Ascending aorta (tissue), 2 donors: ENCODE measurements around the gene ISG20L2. TPM values are rescaled to one million over a fixed set of nuclear protein-coding genes. Genes with fewer than 3 reads are reported as not detected.

ENCODE experiments used
- DNase-seq, 2 donors: peaks; one replicate each; pipeline ENCODE4 v3.0.0-alpha.2; 2019; ENCODE audit warnings: low spot score in 2 of 2
- H3K27ac ChIP-seq, 2 donors: fragments of 200-600 bp; sonication (generic); one replicate each; pipeline ENCODE4 v1.5.1; 2016 to 2017; ENCODE audit warnings: mild to moderate bottlenecking in 1 of 2
- H3K27me3 ChIP-seq: fragments of 200-600 bp; sonication (generic); one replicate; pipeline ENCODE4 v1.5.1; 2017
- H3K36me3 ChIP-seq, 2 donors: fragments of 200-600 bp; sonication (generic); one replicate each; pipeline ENCODE4 v1.5.1; 2016
- H3K4me1 ChIP-seq, 2 donors: fragments of 200-600 bp; sonication (generic); one replicate each; pipeline ENCODE4 v1.5.1; 2016 to 2017; ENCODE audit warnings: mild to moderate bottlenecking in 1 of 2
- H3K4me3 ChIP-seq, 2 donors: fragments of 200-600 bp; sonication (generic); one replicate each; pipeline ENCODE4 v1.5.1; 2016 to 2017; ENCODE audit warnings: mild to moderate bottlenecking in 1 of 2
- H3K9me3 ChIP-seq, 2 donors: fragments of 200-600 bp; sonication (generic); one replicate each; pipeline ENCODE4 v1.5.1; 2016
- CTCF ChIP-seq, 3 experiments: fragments of 200-600 bp in 2 of 3; fragments of 450-650 bp in 1 of 3; sonication (generic) in 2 of 3; IDR thresholded peaks; one replicate each; pipeline ENCODE4 v1.5.1; 2016 to 2019; ENCODE audit warnings: antibody characterized with exemption in 3 of 3, mild to moderate bottlenecking in 1 of 3, moderate library complexity in 1 of 3
- intact Hi-C: fragments of 100-400 bp; cut with DNase I; formaldehyde crosslinking; loops from one replicate; pipeline ENCODE4 v1.15.1; 2023
- total RNA-seq: library from RNA; depleted of rRNA; stranded (reverse); fragments of >200 nt; gene quantifications from one replicate; pipeline ENCODE4 v1.1.0, GENCODE V29; 2016

The ISG20L2 gene
- total RNA-seq, 1 donor from 2014 or later = 7.8 TPM

GRCh38 chr1:156772728-156773497 is 44.3 kb upstream of the ISG20L2 start:
- DNase-seq = no peak
- no peak for TF ChIP-seq CTCF (IDR thresholded peaks at IDR 0.05)
- no peaks in the 10 kb centered on the region for H3K36me3 ChIP-seq
- no peak overlapping the region for H3K27ac ChIP-seq
- peaks cover 0 to 33% of the 10 kb centered on the region in 2 donors for H3K4me1 ChIP-seq
- intact Hi-C loops = no loop called here
- no peak overlapping the region for H3K4me3 ChIP-seq
- H3K9me3 ChIP-seq = no peaks in the 10 kb centered on the region
- no peaks in the 10 kb centered on the region for H3K27me3 ChIP-seq

- no peak for TF ChIP-seq CTCF (IDR thresholded peaks at IDR 0.05)
- Histone ChIP-seq H3K4me1 (peaks cover 0 to 33% of the 10 kb centered on the region in 2 donors), H3K36me3 (no peaks in the 10 kb centered on the region), H3K4me3 (no peak overlapping the region), H3K27me3 (no peaks in the 10 kb centered on the region), H3K27ac (no peak overlapping the region), H3K9me3 (no peaks in the 10 kb centered on the region)
- intact Hi-C loops = no loop called here
- no peak for DNase-seq
Observed at GRCh38 chr1:156772222-156772621, 43.7 kb upstream of the ISG20L2 start.

GRCh38 chr1:156768610-156769295 is 40.2 kb upstream of the ISG20L2 start:
- DNase-seq = no peak
- no peak for TF ChIP-seq CTCF (IDR thresholded peaks at IDR 0.05)
- no peaks in the 10 kb centered on the region for H3K9me3 ChIP-seq
- peaks cover 0 to 33% of the 10 kb centered on the region in 2 donors for H3K4me1 ChIP-seq
- intact Hi-C loops = loop anchor here (5.0 to 10.0 kb wide), 2 partner anchors 61 to 366 kb away; partner anchors contain the start of genes CRABP2 and ETV3
- H3K36me3 ChIP-seq = no peaks in the 10 kb centered on the region
- no peaks in the 10 kb centered on the region for H3K27me3 ChIP-seq
- H3K4me3 ChIP-seq = peak overlapping the region; percentile 78 to 97
- no peak overlapping the region for H3K27ac ChIP-seq

GRCh38 chr1:156767879-156768604 is 39.5 kb upstream of the ISG20L2 start:
- Histone ChIP-seq H3K27me3 (no peaks in the 10 kb centered on the region), H3K4me3 (peak overlapping the region; percentile 78 to 97), H3K36me3 (no peaks in the 10 kb centered on the region), H3K4me1 (peaks cover 0 to 32% of the 10 kb centered on the region in 2 donors), H3K27ac (peak overlapping the region; percentile 90 to 96), H3K9me3 (no peaks in the 10 kb centered on the region)
- DNase-seq = peak in 1 of 2 donors; percentile 75
- no peak for TF ChIP-seq CTCF (IDR thresholded peaks at IDR 0.05)
- intact Hi-C loops = loop anchor here (1.0 to 10.0 kb wide), 6 partner anchors 17 to 429 kb away; partner anchors contain the start of genes CCT3, CRABP2, ETV3 and HDGF

- no peak for TF ChIP-seq CTCF (IDR thresholded peaks at IDR 0.05)
- Histone ChIP-seq H3K4me1 (peaks cover 0 to 28% of the 10 kb centered on the region in 2 donors), H3K27me3 (no peaks in the 10 kb centered on the region), H3K4me3 (peak within 1 kb of the TSS; percentile 78 to 97), H3K9me3 (no peaks in the 10 kb centered on the region), H3K36me3 (no peaks in the 10 kb centered on the region), H3K27ac (peak within 1 kb of the TSS; percentile 90 to 96)
- DNase-seq = peak; percentile 98 to 100
- intact Hi-C loops = loop anchor here (1.0 to 10.0 kb wide), 6 partner anchors 16 to 428 kb away; partner anchors contain the start of genes CCT3, CRABP2, ETV3 and HDGF
Observed at GRCh38 chr1:156767101-156767878, 38.7 kb upstream of the ISG20L2 start, which contains the start of gene PRCC. Gene PRCC (plus strand): TSS chr1:156767535. CDS start chr1:156767772, 237 bp downstream.
